Heart left ventricle (tissue), 16 donors: Measurements from ENCODE around the gene SATB2. TPM values are rescaled to one million over a fixed set of nuclear protein-coding genes. Genes with fewer than 3 reads are reported as not detected.

ENCODE experiments used
- ATAC-seq, 4 donors: fragments of 200-7000 bp; cut with Tn5 transposase; one replicate each; pipeline ENCODE4 v1.9.1; 2020 to 2022; ENCODE audit warnings: moderate library complexity in 4 of 4, mild to moderate bottlenecking in 3 of 4, moderate number of reproducible peaks in 1 of 4
- DNase-seq, 5 donors: peaks; one replicate each; pipeline ENCODE4 v3.0.0-alpha.2; 2020
- H3K27ac ChIP-seq, 12 donors: fragments of 200-600 bp; sonication (generic) in 4 of 12; one replicate each; pipeline versions ENCODE4 v1.5.0 to v1.8.0; 2016 to 2022; ENCODE audit warnings: mild to moderate bottlenecking in 2 of 12
- H3K27me3 ChIP-seq, 9 donors: fragments of 200-600 bp; sonication (generic) in 2 of 9; one replicate each; pipeline versions ENCODE4 v1.5.1 to v1.8.0; 2016 to 2022; ENCODE audit warnings: mild to moderate bottlenecking in 3 of 9
- H3K36me3 ChIP-seq, 9 donors: fragments of 200-600 bp; sonication (generic) in 2 of 9; one replicate each; pipeline versions ENCODE4 v1.5.0 to v1.8.0; 2018 to 2022; ENCODE audit warnings: mild to moderate bottlenecking in 2 of 9
- H3K4me1 ChIP-seq, 12 donors: fragments of 200-600 bp; sonication (generic) in 4 of 12; one replicate each; pipeline versions ENCODE4 v1.5.0 to v1.8.0; 2016 to 2022; ENCODE audit warnings: mild to moderate bottlenecking in 3 of 12
- H3K4me3 ChIP-seq, 12 donors: fragments of 200-600 bp; sonication (generic) in 4 of 12; one replicate each; pipeline versions ENCODE4 v1.5.0 to v1.8.0; 2017 to 2022; ENCODE audit warnings: mild to moderate bottlenecking in 9 of 12, moderate library complexity in 4 of 12
- H3K9me3 ChIP-seq, 12 donors: fragments of 200-600 bp; sonication (generic) in 4 of 12; one replicate each; pipeline versions ENCODE4 v1.5.0 to v1.8.0; 2016 to 2022; ENCODE audit warnings: mild to moderate bottlenecking in 1 of 12
- CTCF ChIP-seq, 12 donors: fragments of 200-600 bp; sonication (generic) in 4 of 12; IDR thresholded peaks; one replicate each; pipeline versions ENCODE4 v1.5.0 to v1.8.0; 2018 to 2022; ENCODE audit warnings: antibody characterized with exemption in 12 of 12, mild to moderate bottlenecking in 5 of 12
- POLR2A ChIP-seq, 2 donors: fragments of 450-650 bp; IDR thresholded peaks; one replicate each; pipeline ENCODE4 v1.6.1; 2017; ENCODE audit warnings: antibody characterized with exemption in 2 of 2, mild to moderate bottlenecking in 2 of 2, moderate library complexity in 2 of 2
- WGBS, 4 donors: extraction: QIAGEN DNeasy Blood & Tissue Kit in 2 of 4; methylation state at CpG; one replicate each; pipeline versions ENCODE4 v1.1.5 to v1.1.7; 2013 to 2018; 5-methylcytosine and 5-hydroxymethylcytosine counted together
- intact Hi-C, 10 donors: fragments of 100-400 bp; cut with DNase I; formaldehyde crosslinking; loops; one replicate each; pipeline versions ENCODE4 v1.11.1 to v1.14.2; 2022
- polyA plus RNA-seq, 2 donors: library from polyadenylated mRNA; stranded (reverse); fragments of 200-250 nt; gene quantifications; one replicate each; pipeline ENCODE4 v1.2.3, GENCODE V29; 2013
- total RNA-seq, 9 donors: library from RNA; depleted of rRNA in 2 of 9; stranded (reverse); fragments of >200 nt in 2 of 9; fragmentation: NEBNext Ultra II Directional in 3 of 9; extraction: Animal tissue kit (Norgen Biotek cat#: 25700) in 3 of 9; gene quantifications; one replicate each; pipeline versions ENCODE4 v1.1.0 to v1.2.4, GENCODE V29; 2016 to 2023
- donor health status: ischemic (EF 13 %, LVEDD 7.1; RV severe dilation, severe dysfunction).
- donor health status: healthy with polysubstance abuse.
- donor health status: DM: no; HTN: yes; CAD: no.
- donor health status: DM: no; HTN: no; CAD: no.
- donor health status: ischemic (EF 25% LVEDD 6.9; RV normal size, moderate dysfunction).
- donor health status: ischemic (EF 25% LVEDD 5.7; RV mildly dilated, moderate dysfunction).
- donor health status: healthy.
- donor health status: DM: yes; HTN: yes; CAD: no.
- donor health status: ischemic (EF 35%, LVEDD 5.7; RV mildly dilated, moderate dysfunction).
- donor health status: nonischemic (EF 11% LVEDD 7.7; RV severe dilation, severe dysfunction).
- donor health status: DM: yes; HTN: yes; CAD: no.
- donor health status: PGD.
- donor health status: ischemic (EF 29% LVEDD 5.4; RV normal size, mild dysfunction).
- donor health status: nonischemic (EF 23%, LVEDD 6.1; RV moderate dilation, normal function).

Gene SATB2
- total and polyA plus RNA-seq, 11 donors = 0.38 to 3.3 (median 1.2) TPM

GRCh38 chr2:199382091-199382490 lies 75.6 kb downstream of the SATB2 start:
- Histone ChIP-seq H3K27me3 (no peaks in the 10 kb centered on the region), H3K9me3 (no peaks in the 10 kb centered on the region), H3K27ac (no peak overlapping the region), H3K4me3 (no peak overlapping the region), H3K36me3 (no peaks in the 10 kb centered on the region), H3K4me1 (no peaks in the 10 kb centered on the region)
- ATAC-seq (no peak), DNase-seq (no peak)
- no peak for TF ChIP-seq POLR2A (IDR thresholded peaks at IDR 0.05)
- intact Hi-C loops = no loop called here
- WGBS, 4 donors = 40 to 53% (median 50%) methylated on average over 6 of the region's 6 CpGs

DNA sequence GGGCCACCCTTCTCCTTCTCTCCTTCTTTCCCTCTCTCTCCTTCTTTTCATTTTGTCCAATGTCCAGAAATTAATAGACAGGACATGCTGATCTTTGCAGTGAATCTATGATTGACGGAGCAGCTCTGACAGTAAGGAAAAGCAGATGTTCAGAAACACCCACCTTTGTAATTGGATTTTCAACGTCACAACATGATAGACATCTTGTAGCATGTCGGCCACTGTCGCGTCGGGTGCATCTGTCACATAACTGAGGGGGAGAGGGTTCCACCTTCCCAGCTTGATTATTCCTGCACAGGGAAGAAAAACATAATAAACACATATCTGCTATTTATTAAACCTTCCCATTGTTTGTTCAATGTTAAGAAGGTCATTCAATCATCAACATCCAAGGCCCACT lies 76.2 kb downstream of the SATB2 start:
- Histone ChIP-seq H3K27me3 (no peaks in the 10 kb centered on the region), H3K9me3 (no peaks in the 10 kb centered on the region), H3K27ac (no peak overlapping the region), H3K4me3 (no peak overlapping the region), H3K36me3 (no peaks in the 10 kb centered on the region), H3K4me1 (no peaks in the 10 kb centered on the region)
- TF ChIP-seq CTCF (IDR thresholded peaks at IDR 0.05) = no peak
- TF ChIP-seq POLR2A (IDR thresholded peaks at IDR 0.05) = no peak
- WGBS, 4 donors = 69 to 79% (median 76%) methylated on average over 6 of the region's 6 CpGs
- DNase-seq = no peak
- intact Hi-C loops = no loop called here
- no peak for ATAC-seq

- no peak for TF ChIP-seq CTCF (IDR thresholded peaks at IDR 0.05)
- no peak for TF ChIP-seq POLR2A (IDR thresholded peaks at IDR 0.05)
- H3K27ac ChIP-seq = no peak overlapping the region
- no peak overlapping the region for H3K4me3 ChIP-seq
- no peaks in the 10 kb centered on the region for H3K36me3 ChIP-seq
- intact Hi-C loops = loop anchor here in 1 of 10 donors (10.0 kb wide), 1 partner anchor 124 kb away; no protein-coding TSS in a partner anchor
- no peaks in the 10 kb centered on the region for H3K9me3 ChIP-seq
- no peaks in the 10 kb centered on the region for H3K27me3 ChIP-seq
- 91 to 94% (median 93%) methylated on average over 2 of the region's 2 CpGs for WGBS, 4 donors
- DNase-seq (no peak), ATAC-seq (no peak)
- no peaks in the 10 kb centered on the region for H3K4me1 ChIP-seq
These were observed 78.6 kb downstream of the SATB2 start for GRCh38 chr2:199378948-199379650.

DNA sequence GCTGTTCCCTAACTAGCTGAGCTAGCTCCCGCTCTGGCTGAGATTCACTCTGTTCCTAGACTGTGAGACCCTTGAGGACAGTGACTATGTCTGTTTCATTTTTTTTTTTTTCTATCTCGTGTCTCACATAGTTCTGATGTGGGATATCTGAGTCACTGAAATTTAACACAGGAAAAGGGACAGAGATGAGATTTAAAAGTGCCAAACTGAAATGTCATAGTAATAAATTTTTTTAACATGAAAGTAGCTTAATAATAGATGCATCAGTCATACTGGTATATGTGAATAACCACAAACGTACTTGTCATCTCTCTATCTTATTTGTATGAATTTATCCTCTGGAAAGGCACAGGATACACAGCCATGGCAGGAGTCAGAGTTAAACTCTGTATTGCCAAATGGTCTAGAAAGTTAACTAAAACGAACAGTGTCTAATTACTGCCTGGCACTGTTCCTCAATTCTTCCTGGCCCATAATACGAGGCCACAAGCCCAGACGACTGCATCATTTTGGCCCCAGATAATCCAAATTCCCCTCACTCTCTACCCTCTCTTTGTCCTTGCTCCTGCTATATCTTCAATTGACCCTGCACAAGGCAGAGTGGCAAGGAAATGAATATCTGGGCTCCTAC lies 87.5 kb downstream of the SATB2 start:
- Histone ChIP-seq H3K36me3 (no peaks in the 10 kb centered on the region), H3K4me3 (no peak overlapping the region), H3K27me3 (no peaks in the 10 kb centered on the region), H3K9me3 (no peaks in the 10 kb centered on the region), H3K27ac (no peak overlapping the region), H3K4me1 (no peaks in the 10 kb centered on the region)
- intact Hi-C loops = loop anchor here in 1 of 10 donors (10.0 kb wide), 1 partner anchor 115 kb away; no protein-coding TSS in a partner anchor
- WGBS, 4 donors = 66 to 77% (median 68%) methylated on average over 6 of the region's 6 CpGs
- no peak for DNase-seq
- no peak for TF ChIP-seq POLR2A (IDR thresholded peaks at IDR 0.05)
- no peak for TF ChIP-seq CTCF (IDR thresholded peaks at IDR 0.05)
- no peak for ATAC-seq
